CD4-positive, alpha-beta T cell treated with Interleukin-10 for 1 hour (primary cell): ENCODE measurements around the gene CYP51A1.
"Not testable (repeated sequence)": the region's sequence is repeated elsewhere in the genome, so short reads cannot be mapped to it uniquely, and the experiment has no call there.

Experiments used
- DNase-seq: peaks from one replicate; pipeline ENCODE4 v3.0.0-alpha.2; 2020

Gene CYP51A1

GRCh38 chr7:92121681-92122080, 12.6 kb downstream of the CYP51A1 start:
- no peak for DNase-seq

- no peak for DNase-seq
These were observed 15.0 kb downstream of the CYP51A1 start for GRCh38 chr7:92119213-92119759.

GRCh38 chr7:92116949-92117348, 17.3 kb downstream of the CYP51A1 start:
- DNase-seq: no peak

- no peak for DNase-seq
These were observed 18.5 kb downstream of the CYP51A1 start for GRCh38 chr7:92115821-92116220.

GRCh38 chr7:92110857-92111256, 23.4 kb downstream of the CYP51A1 start:
- DNase-seq: no peak

- no peak for DNase-seq
These were observed 25.5 kb downstream of the CYP51A1 start for GRCh38 chr7:92108821-92109220.

- DNase-seq: not testable (repeated sequence)
These were observed 31.4 kb downstream of the CYP51A1 start for GRCh38 chr7:92102862-92103261.

- no peak for DNase-seq
These were observed 33.7 kb downstream of the CYP51A1 start for GRCh38 chr7:92100534-92100933.

- DNase-seq: no peak
These were observed 38.9 kb downstream of the CYP51A1 start for GRCh38 chr7:92095380-92095779.

- no peak for DNase-seq
These were observed 42.1 kb downstream of the CYP51A1 start for GRCh38 chr7:92092210-92092609.

- DNase-seq: no peak
These were observed 46.0 kb downstream of the CYP51A1 start for GRCh38 chr7:92088266-92088665.

- DNase-seq: not testable (repeated sequence)
These were observed 50.4 kb downstream of the CYP51A1 start for GRCh38 chr7:92083922-92084321.

GRCh38 chr7:92076509-92076908, 57.8 kb downstream of the CYP51A1 start:
- DNase-seq: no peak

- no peak for DNase-seq
These were observed 58.7 kb downstream of the CYP51A1 start for GRCh38 chr7:92075455-92076158.

- no peak for DNase-seq
These were observed 61.6 kb downstream of the CYP51A1 start for GRCh38 chr7:92072708-92073107.

GRCh38 chr7:92072121-92072520, 62.2 kb downstream of the CYP51A1 start:
- no peak for DNase-seq

GRCh38 chr7:92071032-92071431, 63.2 kb downstream of the CYP51A1 start:
- DNase-seq: no peak

- no peak for DNase-seq
These were observed 69.7 kb downstream of the CYP51A1 start for GRCh38 chr7:92064438-92065029.
